HG03521 (cell line): Measurements from ENCODE around the gene CACNA1C.

Experiments
- ATAC-seq: cut with Tn5 transposase; IDR thresholded peaks from one replicate; pipeline ENCODE4 v1.9.1; 2021; ENCODE audit warnings: mild to moderate bottlenecking, moderate library complexity; ENCODE audit not compliant: unreplicated experiment

CACNA1C gene

GRCh38 chr12:2290091-2290490 lies 237.3 kb downstream of the CACNA1C start:
- no peak for ATAC-seq

DNA sequence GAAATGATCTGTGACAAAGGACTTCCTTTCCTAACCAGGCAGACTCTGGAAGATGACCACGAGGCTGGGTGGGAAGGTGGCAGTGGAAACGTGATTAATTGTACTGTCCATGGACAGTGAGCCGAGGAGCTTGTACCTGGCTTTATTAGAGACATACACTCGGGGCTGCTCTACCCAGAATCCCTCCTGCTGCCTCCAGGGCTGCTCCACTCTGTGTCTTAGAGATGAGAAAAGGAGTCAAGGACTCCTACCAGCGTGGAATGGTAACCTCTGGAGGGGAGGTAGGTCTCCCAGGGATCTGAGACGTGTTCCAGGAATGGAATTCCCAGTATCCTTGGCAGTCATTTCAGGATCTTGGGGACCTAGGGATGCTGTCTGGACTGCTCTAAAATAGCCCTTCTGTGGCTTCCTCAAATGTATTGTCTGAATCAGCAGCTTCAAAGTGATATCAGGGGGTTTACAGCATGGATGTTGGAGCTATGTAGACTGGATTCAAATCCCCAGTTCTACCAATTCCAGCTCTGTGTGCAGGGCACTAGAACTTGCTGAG lies 237.8 kb downstream of the CACNA1C start:
- ATAC-seq: no peak

DNA sequence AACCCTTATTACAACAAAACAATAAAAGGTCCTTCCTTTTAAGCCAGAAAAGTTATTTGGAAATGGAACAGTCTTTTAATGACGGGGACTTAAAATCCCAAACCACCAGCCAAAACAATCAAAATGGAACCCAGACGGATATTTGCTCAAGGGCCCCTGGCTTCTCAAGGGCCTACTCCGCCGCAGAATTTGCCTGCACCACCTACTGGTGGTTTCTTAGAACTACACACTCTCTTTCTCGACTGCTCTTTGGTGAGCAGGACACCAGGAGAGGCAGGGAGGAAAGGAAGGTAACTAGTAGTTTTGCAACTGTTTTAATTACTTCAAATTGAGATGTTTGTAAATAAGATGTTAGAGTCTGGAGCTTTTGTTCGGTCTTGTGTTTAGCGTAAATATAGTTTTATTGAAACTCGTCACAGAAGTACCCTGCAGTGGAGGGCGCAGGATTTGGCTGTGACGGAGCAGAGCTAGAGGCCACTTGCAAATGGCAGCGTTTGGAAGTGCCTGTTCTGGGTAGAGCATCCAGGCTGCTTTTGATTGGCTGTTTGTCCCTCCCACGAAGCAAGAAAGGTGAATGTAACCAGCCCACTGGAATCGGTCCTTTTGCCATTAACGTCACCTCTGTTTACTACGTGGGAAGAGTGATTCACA lies 238.5 kb downstream of the CACNA1C start:
- ATAC-seq: no peak

GRCh38 chr12:2291947-2292346 lies 239.2 kb downstream of the CACNA1C start:
- no peak for ATAC-seq

DNA sequence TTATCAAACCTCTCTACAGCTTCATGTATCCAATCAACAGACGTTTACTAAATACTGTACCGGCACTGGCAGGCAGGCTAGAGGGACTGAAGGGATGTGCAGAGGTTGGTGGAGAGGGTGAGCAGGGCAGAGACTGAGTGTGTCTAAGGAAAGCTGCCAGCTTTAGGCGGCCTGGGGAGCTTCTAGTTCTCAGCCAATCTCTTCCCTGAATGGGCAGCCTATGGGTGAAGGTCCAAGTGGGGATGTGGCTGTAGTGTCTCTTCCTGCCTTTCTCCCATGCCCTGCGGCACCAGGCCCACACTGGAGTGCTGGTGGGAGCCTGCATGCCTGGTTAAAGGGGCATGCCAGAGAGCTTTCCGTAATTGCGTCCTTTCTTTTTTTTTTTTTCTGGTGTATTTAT lies 239.8 kb downstream of the CACNA1C start:
- ATAC-seq: no peak

DNA sequence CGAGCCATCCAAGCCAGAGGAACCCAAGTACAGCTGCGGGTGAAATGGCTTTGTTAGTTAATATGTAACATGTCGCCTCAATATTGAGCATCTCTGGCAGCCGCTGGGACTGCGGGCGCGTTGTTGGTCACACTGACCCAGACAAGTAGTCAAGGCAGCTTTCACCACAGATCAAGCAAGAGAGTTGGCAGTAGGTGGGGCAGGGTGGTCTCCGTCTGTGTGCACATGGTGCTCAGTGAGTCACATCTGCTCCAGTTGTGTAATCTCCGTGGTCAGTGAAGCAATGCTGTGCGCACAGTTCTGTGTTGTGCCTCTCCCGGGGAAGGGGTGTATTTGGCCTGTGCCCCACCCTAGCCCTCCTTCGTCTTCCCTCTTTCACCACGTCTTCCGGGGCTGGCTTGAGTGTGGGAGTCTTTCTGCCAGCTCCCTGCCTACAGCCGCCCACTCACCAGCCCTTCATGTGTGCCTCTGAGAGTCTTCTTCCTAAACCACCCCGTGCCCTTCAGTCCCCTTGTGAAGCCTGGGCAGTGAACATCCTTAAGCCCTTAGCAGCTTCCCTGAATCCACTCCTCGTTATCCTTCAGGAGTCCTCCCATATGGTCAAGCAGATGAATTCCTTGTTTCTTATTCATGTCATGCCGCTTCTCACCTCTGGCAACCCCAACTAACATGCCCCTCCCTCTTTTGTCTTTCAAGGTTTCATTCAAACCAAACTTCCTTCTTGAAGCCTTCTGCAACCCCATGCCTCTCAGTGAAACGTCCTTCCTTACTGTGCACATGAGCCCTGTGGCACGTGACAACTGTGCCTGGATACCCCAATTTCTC lies 242.1 kb downstream of the CACNA1C start:
- no peak for ATAC-seq

DNA sequence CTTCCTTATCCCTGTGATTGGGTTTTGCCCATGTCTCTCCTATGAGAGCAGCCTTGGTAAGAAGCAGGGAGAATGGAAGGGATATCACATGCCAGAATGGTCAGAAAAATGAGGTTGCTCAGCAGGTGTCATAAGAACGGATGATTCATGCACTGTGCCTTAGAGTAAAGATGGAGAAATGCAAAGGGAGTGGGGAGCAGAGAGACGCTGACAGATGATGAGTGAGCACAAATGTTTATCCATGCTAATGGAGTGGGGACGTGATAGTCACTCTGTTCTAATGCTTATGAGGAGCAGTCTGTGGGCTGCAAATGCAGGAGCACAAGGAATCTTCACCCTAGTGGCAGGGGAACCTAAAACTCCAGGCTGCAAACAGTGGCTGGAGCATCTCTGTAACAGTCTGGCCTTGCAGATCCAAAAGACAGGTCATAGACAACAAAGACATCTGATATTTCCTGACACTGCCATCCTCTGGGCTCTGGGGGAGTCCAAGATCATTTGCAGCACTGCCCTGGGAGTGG lies 243.2 kb downstream of the CACNA1C start:
- ATAC-seq: no peak

DNA sequence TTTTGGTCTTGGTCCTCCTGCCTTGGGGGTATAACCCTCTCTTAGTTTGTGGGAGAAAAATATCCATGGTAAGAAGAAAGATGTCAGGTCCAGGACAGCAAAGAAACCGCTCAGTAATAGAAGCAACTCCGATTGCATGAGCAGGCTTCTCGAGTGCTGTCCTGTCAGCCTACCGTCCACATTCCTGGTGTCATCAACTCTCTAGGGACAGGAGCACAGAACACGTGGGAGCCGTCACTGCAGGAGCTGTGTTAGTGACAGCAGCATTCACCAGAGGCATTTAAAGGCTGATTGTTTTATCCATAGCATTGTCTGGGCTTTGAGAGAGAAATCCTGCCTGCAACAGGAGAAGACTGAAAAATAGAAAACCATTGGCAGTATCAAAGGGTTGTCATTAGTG lies 244.2 kb downstream of the CACNA1C start:
- no peak for ATAC-seq

DNA sequence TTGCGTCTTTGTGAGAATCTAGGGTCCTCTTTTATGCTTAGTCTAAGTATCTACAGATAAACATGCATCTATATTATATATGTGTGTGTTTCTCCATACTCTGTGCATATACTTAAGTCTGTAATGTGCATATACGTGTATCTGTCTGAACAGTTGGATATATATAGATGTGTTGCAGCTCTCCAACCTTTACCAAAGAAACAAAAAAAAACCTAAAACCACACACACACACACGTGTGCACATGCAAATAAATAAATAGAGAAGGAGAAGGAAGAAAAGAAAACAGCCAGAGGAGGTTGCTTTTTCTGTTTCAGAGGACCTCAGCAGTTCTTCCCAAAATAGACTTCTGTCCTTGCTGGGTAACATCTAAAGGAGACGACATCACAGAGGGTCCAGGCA lies 244.9 kb downstream of the CACNA1C start:
- peak; percentile 50 for ATAC-seq

- no peak for ATAC-seq
These were observed 245.9 kb downstream of the CACNA1C start for GRCh38 chr12:2298556-2299200.

DNA sequence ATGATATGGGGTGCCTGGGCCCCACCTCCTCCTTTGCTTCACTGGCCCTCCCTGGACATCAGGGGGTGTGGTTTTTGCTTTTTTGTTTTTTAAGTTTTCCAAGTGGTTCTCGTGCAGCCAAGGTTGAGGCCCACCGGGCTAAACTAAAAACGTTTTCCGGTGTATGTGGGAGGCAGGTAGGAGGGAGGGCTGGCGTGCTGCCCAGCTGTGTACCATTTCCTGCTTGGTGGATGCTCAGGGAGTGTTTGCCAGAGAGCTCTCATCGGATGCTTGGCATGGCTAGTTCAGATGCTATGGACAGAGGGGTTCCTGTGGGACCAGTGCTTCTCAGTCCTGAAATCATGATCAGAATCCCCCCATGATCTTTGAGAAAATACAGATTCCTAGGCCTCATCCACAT lies 246.4 kb downstream of the CACNA1C start:
- ATAC-seq: no peak

DNA sequence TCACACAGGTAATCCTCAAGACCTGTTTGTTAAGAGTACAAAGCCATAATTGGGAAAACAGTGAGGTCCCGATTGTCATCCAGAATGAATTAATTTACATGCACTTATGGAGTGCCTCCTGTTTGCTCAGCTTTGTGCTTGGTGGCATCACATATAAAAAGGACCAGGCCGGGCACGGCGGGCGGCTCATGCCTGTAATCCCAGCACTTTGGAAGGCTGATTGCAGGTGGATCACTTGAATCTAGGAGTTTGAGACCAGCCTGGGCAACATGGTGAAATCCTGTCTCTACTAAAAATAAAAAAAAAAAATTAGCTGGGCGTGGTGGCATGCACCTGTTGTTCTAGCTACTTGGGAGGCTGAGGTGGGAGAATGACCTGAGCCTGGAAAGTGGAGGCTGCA lies 247.4 kb downstream of the CACNA1C start:
- no peak for ATAC-seq

GRCh38 chr12:2300886-2301285 lies 248.1 kb downstream of the CACNA1C start:
- no peak for ATAC-seq

GRCh38 chr12:2301531-2302461 lies 249.0 kb downstream of the CACNA1C start:
- no peak for ATAC-seq

DNA sequence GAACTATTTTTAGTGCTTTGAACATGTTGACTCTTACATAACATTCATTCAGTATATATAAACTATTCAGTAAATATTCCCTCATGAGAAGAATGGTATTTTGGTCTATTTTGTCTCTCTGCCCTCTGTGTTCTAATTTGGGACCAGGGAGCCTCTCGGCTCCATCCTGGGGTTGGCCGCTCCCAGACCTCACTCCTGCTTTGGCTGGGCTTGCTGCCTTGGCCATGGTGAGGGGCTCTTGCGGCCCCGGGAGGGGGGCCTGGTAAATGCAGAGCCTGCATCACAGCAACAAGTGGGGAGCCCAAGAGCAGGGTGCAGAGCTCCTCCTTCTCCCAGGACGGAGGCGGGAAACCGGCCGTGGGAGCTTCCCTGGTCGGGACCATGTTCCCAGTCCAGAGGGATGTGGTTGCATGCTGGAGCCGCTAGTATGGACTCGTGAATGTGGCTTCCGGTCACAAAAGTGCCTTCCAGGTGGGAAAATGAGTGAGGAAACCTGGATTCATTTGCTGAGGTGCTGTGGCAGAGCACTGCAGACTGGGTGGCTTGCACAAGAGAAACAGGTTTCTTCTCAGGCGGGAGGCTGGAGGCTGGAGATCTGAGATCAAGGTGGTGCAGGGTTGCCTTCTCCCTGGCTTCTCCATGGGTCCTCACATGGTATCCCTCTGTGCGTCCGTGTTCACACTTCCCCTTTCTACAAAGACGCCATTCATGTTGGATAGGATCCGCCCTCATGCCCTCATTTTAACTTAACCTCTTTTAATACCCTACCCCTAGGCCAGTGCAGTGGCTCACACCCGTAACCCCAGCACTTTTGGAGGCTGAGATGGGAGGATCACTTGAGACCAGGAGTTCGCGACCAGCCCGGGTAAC lies 250.2 kb downstream of the CACNA1C start:
- ATAC-seq: no peak

- ATAC-seq: no peak
These were observed 251.4 kb downstream of the CACNA1C start for GRCh38 chr12:2304223-2304622.

GRCh38 chr12:2306012-2306411 lies 253.2 kb downstream of the CACNA1C start:
- no peak for ATAC-seq

GRCh38 chr12:2306735-2307134 lies 253.9 kb downstream of the CACNA1C start:
- no peak for ATAC-seq

GRCh38 chr12:2307550-2307949 lies 254.8 kb downstream of the CACNA1C start:
- ATAC-seq: no peak
